Suppressor macrophage treated with lipopolysaccharide for 4 hours (primary cell): ENCODE results near the gene AKAP13.
"Not testable (repeated sequence)": the region's sequence is repeated elsewhere in the genome, so short reads cannot be mapped to it uniquely, and the experiment has no call there.

Experiments used
- DNase-seq: peaks from one replicate; pipeline ENCODE4 v3.0.0-alpha.2; 2020

AKAP13 gene, protein sequence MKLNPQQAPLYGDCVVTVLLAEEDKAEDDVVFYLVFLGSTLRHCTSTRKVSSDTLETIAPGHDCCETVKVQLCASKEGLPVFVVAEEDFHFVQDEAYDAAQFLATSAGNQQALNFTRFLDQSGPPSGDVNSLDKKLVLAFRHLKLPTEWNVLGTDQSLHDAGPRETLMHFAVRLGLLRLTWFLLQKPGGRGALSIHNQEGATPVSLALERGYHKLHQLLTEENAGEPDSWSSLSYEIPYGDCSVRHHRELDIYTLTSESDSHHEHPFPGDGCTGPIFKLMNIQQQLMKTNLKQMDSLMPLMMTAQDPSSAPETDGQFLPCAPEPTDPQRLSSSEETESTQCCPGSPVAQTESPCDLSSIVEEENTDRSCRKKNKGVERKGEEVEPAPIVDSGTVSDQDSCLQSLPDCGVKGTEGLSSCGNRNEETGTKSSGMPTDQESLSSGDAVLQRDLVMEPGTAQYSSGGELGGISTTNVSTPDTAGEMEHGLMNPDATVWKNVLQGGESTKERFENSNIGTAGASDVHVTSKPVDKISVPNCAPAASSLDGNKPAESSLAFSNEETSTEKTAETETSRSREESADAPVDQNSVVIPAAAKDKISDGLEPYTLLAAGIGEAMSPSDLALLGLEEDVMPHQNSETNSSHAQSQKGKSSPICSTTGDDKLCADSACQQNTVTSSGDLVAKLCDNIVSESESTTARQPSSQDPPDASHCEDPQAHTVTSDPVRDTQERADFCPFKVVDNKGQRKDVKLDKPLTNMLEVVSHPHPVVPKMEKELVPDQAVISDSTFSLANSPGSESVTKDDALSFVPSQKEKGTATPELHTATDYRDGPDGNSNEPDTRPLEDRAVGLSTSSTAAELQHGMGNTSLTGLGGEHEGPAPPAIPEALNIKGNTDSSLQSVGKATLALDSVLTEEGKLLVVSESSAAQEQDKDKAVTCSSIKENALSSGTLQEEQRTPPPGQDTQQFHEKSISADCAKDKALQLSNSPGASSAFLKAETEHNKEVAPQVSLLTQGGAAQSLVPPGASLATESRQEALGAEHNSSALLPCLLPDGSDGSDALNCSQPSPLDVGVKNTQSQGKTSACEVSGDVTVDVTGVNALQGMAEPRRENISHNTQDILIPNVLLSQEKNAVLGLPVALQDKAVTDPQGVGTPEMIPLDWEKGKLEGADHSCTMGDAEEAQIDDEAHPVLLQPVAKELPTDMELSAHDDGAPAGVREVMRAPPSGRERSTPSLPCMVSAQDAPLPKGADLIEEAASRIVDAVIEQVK (N-terminal part only)

DNA sequence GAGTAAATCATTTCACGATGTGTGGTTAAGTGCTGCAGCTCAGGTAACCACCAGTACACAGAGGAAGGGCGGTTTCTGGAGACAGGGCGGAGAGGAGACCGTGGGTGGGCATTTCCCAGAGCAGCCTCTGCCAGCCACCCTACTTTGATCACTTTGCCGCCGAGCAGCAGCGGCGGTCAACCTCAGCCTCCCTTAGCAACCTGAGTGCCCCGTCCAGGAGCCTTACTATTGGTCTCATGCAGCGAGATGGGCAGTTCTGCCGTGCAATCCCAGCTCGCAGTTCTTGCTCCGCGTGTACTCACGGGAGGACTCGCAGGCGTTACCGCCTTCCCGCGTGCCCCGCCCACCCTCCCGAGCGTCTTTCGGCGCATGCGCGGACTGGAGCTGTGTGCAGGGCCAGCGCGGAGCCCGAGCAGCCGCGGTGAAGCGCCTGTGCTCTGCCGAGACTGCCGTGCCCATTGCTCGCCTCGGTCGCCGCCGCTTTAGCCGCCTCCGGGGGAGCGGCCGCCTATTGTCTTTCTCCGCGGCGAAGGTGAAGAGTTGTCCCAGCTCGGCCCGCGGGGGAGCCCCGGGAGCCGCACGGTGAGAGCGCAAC, at the start of gene AKAP13:
Gene AKAP13 (plus strand): TSS at position 387 of the 595 bp plus-strand sequence. CDS start 105,118 bp downstream, outside the sequence.
- DNase-seq: peak; percentile 99

DNA sequence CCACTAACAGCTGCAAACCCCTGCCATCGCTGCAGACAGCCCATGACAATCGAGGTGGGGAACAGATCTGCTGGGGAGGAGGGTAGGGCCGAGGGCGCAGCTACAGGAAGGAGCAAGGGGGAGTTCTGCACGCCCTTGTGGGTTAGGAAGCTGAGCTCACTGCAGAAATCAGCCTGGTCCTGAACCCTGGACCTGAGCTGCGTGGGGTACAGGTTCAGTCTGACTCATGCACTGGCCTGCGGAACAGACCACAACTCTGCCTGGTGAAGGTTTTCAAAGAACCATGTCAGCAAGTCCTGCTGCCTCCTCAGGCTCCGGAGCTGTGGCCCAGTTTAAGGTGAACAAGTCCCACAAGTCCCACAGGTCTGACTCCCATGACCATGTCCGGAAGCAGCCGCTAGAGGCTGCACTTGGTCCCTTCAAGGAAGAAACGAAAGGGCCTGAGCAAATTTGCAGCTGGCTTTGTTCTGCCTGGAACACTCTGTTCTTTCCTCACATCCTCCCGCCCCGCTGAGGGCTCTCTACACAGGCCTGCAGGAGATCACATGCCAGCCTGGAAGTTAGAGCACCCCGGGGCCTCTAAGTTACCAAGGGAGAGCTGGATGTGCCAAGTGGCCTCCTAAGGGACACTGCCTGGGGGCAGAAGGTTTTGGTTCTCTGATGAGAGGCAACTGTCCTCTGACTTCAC, 49.4 kb upstream of the AKAP13 start:
- DNase-seq: peak; percentile 63

DNA sequence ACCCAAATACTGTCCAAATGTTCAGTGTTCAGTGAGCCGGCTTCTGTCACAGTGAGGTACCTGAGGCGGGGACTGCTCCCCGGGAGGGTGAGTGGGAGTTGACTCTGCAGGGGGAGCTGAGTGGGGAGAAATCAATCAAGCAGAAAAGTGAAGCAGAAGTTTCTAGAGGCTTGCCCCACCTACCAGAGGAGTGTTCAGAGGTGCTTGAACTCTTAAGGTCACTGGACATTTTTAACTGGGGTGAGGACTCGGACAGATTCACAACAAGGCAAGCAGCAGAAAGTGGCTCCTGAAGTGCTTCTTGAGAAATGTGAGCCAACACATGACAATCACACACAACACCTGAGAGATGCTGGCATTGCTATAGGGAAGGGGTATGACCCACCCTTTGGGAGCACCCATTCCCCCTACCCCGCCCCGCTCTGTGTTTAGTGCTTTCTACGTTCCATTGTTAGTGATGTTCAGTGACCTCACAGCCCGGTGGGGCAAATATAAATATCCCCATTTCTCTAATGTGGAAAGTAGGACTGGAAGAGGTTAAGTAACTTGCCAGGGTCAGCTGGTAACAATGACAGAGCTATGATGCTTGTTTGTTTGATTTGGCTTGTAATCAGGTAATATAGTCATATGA, 48.6 kb upstream of the AKAP13 start:
- DNase-seq: no peak

DNA sequence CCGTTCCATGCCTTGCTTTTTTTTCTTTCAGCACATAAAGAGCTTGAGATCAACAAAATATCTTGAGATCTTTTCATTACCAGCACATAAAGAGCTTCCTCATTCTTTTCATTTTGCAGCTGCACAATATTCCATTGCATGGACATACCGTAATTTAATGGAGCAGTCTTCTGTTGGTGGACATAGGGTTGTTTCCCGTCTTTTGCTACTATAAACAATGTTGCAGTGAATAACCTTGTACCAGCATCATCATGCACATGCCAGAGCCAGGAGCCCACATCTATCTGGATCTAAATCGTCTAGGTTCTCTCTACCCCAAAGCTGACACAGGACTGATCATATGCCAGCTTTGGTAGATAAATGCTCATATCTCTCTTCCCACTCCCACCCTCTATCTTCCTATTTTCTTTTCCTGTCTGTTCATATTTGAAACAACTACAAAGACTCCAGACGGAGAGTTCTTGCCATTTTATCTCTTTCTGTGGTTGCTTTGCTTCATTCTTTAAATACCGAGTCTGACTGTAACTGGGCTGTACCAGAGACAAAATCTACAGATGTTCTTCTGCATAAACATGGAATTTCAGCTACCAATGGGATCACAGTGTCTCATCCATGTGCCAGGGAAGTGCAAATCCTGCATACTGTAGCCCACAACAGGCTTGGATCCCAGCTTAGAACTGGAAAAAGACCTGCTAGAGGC, 47.1 kb upstream of the AKAP13 start:
- DNase-seq: no peak

DNA sequence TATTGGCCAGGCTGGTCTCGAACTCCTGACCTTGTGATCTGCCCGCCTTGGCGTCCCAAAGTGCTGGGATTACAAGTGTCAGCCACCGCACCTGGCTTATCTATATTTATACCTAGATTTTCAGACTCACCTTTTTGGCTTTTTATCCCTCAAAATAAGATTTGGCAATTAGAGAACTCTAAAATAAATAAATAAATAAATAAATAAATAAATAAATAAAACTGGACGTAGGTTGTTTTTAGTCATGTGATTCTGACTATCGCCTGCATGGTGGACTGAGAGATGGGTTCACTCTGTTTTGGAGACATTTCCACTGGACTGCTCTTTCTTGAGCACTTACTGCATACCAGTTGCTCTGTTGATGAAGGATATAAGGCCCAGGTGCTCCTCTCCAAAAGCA, 46.2 kb upstream of the AKAP13 start:
- no peak for DNase-seq

DNA sequence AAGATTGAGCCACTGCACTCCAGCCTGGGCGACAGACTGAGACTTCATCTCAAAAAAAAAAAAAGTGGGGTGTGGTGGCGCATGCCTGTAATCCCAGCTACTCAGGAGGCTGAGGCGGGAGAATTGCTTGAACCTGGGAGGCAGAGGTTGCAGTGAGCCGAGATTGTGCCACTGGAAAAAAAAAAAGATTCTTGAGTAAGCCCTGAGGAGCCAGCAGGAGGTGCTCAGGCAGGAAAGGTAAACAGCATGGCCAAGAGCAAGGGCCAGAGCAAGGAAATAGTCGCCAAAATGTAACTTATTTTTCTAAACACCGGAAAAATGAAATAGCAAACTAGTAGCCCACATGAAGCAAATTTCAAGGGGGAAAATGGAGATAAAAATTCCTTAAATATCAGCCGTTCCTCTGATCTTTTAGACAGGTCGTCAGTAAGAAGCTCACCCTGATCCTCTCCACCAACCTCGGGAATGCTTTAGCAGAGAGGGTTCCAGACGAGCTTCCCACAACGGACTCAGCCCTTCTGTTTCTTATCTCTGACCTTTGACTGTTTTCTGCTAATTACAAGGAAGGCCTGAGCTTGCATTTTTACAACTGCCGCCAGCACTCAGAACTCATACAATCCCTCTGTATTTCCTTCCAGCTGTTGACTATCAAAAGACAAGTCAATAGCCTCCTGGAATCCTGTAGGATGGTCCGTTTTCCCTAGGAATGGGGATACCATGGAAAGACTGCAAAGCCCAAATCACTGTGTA, 45.0 kb upstream of the AKAP13 start:
- DNase-seq: no peak

DNA sequence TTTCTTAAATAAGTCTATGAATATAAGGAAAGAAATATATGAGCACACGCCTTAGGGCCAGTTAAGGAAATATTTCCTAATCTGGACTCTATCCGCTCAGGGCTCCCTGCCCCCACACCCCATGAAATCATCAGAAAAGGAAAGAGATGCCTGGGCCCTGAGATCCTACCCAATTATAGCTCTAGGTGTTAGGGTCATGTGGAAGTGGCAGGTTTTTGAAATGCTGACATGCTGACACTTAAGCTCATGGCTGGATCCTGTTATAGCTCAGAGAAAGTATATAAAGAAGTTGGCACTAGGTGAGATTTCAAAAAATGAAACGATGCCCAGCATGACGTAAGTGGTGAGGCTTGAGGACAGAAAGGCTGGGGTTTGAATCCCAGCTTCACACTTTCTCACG, 43.5 kb upstream of the AKAP13 start:
- DNase-seq: no peak

DNA sequence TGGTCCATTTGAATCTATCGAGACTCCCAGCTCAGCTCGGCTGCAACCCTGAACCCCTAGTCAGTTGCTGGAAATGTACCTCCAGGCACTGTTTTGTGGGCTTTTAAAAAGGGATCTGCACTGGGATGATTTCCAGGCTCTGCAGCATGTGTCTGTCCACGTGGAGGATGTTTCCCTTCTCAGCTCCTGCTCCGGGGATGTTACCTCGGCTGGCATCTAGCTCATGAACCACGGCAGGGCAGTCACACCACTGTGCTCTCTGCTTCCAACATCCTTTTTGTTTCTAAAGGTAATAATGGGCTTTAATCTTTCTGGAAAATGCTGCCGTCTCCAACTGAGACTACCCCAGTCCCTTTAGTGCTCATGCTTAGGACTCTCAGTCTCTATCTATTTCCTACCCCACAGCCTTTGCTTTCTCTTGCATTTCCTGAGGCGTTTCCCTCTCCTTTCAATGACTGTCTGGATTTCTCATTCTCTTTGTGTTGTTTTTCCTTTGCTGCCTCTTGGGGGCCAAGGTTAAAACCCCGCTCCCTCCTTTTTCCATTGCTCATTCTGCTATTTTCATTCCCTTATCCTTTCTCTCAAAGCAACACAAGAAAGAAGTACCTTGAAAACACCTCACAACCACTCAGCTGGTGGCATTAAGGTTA, 42.9 kb upstream of the AKAP13 start:
- no peak for DNase-seq

DNA sequence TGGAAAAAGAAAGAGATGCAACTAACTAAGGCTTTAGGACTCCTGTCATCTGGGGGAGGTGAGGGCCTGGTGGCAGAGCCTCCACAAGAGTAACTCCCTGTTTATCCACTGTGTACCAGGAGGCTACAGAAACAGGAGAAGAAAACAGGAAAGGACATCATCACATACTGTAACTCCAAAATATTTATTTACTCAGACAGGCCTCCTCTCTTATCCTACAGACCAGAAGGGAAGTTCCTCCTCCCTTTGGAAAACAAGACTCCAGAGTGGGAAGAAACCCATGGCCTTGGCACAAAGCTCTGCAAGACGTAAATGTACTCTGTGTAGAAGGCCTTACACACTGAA, 40.1 kb upstream of the AKAP13 start:
- no peak for DNase-seq

DNA sequence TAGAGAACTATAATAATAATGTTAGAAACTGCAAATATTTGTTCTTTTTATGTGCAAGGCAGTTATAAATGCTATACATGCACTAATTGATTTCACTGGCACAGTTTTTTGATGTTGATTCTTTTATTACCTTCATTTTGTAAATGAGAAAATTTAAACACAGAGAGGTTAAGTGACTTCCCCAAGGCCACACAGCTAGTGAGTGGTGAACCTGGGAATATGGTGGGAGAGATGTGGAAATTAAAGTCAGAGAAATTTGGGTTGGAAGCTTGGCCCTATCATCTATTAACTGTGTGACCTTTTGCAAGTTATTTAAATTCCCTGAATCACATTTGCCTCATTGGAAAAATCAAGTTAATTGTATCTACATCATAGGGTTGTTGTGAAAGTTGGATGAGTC, 39.6 kb upstream of the AKAP13 start:
- DNase-seq: no peak

DNA sequence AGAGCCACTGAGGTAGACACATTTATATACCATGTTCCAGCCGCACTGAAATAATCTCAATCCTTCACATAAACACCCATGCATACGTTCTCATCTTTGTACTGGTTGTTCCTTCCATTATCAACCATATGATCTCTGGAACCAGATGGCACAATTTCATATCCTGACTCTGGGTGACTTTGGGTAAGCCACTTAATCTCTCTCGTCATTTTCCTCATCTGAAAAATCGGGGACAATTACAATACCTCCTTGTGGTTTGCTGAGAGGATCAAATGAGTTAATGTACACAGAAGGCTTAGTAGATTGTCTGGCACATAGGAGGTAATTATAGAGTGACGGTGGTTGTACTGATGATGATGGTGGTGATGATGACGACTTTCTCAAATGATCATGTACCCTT, 38.2 kb upstream of the AKAP13 start:
- not testable (repeated sequence) for DNase-seq

DNA sequence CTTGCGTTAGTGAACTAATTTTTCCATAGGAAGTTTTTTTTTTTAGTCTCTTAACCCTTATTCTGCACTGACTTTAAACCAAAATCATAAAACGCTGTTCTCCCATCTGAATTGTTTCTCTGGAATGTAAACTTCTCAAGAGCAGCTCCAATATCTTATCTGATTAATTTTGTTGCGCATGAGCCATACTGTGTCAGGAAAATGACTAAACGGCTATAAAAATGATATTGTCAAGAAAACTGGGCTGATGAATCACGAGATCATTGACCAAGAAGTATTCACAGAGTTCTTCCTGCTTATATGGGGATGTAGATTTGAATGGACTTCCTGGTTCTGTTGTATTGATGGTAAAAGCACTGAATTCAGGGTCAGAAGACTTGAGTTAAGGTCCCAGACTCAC, 37.0 kb upstream of the AKAP13 start:
- DNase-seq: peak; percentile 64

DNA sequence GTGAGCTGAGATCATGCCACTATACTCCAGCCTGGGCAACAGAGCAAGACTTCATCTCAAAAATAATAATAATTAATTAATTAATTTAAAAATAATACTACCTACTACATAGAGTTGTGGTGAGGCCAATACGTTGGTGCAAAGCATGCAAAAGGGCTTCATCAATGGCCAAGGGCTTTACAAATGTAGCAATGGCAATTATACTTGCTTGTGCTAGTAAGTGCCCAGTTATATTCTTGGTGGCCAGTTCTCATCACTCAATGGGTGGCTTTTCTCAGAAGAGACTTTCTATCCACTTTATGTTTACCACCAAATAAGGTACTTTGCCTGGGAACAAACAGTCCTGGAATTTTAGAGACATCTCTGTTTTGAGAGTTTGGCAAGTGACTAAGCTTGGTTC, 36.2 kb upstream of the AKAP13 start:
- DNase-seq: not testable (repeated sequence)

DNA sequence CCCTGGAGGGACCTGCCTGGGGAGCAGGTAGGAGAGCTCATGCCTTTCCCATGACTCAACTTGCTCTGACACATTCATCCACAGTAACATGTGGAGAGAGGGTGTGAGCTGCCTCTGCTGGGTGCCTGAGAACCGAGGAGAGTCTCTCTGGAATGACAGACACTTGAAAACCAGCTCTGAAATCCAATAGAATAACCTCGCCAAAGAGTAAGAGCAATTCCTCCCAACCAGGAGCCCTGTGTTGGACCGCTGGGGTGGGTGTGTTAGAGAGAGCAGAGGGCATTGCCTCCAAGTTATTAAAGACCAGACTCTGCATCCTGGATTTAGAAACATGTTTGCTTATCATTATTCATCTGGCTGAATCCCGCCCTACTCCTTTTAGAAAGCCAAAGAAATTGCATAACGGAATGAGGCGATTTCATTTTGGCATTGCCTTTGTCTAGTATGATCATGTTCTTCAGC, 35.7 kb upstream of the AKAP13 start:
- DNase-seq: not testable (repeated sequence)

DNA sequence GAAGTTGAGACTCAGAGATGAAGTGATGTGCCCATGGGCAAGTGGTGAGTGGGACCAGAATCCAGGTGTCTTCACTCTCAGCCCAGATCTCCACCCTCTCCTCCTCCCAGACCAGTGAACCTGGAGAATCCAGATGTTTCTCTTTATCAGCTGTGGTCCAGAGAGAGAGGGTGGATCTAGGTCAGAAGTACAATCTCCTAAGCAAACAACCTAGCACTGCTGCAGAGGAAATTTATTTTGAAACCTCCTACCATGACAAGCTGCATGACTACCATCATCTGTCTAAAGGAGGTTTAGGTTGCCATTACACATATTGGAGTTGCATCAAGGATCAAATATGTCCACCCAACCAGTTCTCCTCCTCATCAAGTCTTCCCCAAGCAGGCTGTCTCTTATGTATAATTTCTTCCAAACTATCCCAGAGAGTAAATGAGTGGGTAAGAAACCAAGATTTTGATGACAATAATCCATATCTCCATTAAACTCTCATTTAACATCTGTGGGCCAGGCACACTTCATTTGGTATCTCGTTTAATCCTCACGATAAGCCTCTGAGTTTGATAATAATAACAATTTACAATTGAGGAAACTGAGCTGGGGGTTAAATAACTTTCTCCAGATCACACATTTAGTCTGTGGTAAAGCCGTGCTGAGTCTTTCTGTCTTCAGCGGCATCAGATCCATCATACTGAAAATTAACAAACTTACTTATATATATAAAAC, 35.0 kb upstream of the AKAP13 start:
- not testable (repeated sequence) for DNase-seq

DNA sequence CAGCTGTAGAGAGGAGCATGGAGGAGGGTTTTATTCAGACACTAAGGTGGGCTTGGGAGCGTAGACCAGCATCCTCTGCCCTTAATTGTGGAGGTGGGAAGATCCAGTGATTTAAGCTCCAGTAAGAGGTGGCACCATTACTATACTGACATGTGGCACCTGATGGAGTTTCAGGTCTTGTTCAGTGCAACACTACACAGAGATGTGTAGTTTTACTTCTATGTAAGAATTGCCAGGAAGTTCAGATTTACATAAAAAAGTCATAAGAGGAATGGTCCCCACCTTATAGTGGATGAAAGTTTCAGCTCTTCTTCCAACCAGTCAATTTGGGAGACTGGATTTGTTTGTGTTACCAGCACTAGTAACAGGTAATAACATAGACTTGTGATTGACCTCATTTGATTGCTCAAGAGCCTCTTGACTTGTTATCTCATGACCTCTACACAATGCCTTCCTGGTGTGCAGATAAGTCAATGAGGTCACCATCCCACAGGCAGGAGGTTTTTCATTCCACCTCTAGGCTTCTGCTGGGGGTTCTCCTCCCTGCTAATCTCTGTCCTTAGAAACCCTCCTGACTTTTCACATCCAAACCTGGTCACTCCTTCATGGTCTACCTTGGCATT, 33.8 kb upstream of the AKAP13 start:
- peak; percentile 11 for DNase-seq

DNA sequence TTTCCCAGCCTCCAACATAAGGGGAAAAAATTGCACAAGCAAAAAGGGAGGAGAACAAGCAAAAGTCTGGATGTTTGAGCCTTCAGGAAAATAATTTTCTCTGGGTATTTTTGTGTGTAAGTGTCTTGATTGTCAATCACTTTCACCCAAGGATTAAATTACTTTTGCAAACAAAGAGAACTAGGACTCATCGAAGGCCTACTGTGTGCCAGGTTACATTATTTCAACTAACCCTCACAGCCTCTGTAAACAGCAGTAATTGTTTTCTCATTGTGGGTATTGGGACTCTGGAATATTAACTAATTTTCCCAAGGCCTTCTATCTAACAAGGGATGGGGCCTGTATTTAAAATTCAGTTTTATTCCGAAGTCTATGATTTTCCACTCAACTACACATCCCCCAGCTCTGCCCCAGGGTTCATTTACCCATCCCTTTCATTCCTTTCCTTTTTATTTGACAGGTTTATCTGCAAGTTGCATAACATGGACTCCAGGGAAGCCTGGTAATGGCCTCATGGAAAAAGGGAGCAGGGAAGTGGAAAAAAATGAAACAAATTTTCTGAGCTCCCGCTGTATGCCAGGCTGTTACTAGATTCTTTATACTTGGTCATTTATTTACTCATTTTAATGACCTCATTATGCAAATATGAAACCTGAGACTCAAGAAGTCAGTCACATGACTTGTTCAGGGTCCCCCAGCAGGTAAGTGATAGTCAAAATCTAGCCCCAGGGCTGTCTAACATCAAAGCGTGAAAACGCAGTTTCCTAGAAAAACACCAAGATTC, 32.9 kb upstream of the AKAP13 start:
- DNase-seq: not testable (repeated sequence)
